ENCODE data around the gene PPP3CA. TPM values are rescaled to one million over a fixed set of nuclear protein-coding genes. Genes with fewer than 3 reads are reported as not detected.
"Not testable (repeated sequence)": the region's sequence is repeated elsewhere in the genome, so short reads cannot be mapped to it uniquely, and the experiment has no call there.

The PPP3CA gene
- total RNA-seq, 4 donors from 2014 or later: 32.7 to 45.1 (median 44.0) TPM

GRCh38 chr4:101183221-101183620 lies 164.1 kb downstream of the PPP3CA start:
- TF ChIP-seq CTCF (IDR thresholded peaks at IDR 0.05) (no peak), POLR2A (IDR thresholded peaks at IDR 0.05) (no peak), EP300 (IDR thresholded peaks at IDR 0.05) (no peak)
- Histone ChIP-seq H3K4me1 (peaks cover 0 to 32% (median 6%) of the 10 kb centered on the region in 4 donors), H3K27ac (no peak overlapping the region), H3K9me3 (no peaks in the 10 kb centered on the region), H3K4me3 (no peak overlapping the region), H3K36me3 (no peaks in the 10 kb centered on the region), H3K27me3 (no peaks in the 10 kb centered on the region)
- 89 to 94% methylated on average over 2 of the region's 2 CpGs for WGBS, 2 donors
- no peak for DNase-seq (ENCODE audit: low spot score in 2 of 2)

- 92 to 94% methylated on average over 4 of the region's 4 CpGs for WGBS, 2 donors
Measured at GRCh38 chr4:101182688-101183087, 164.6 kb downstream of the PPP3CA start.

GRCh38 chr4:101178731-101179130 lies 168.6 kb downstream of the PPP3CA start:
- peaks cover 0 to 29% (median 12%) of the 10 kb centered on the region in 4 donors for H3K4me1 ChIP-seq
- WGBS, 2 donors: 92 to 97% methylated on average over 2 of the region's 2 CpGs
- H3K27me3 ChIP-seq: no peaks in the 10 kb centered on the region
- no peak overlapping the region for H3K27ac ChIP-seq
- no peaks in the 10 kb centered on the region for H3K9me3 ChIP-seq
- no peak for DNase-seq (ENCODE audit: low spot score in 2 of 2)
- no peaks in the 10 kb centered on the region for H3K36me3 ChIP-seq
- H3K4me3 ChIP-seq: no peak overlapping the region
- no peak for TF ChIP-seq EP300 (IDR thresholded peaks at IDR 0.05)
- no peak for TF ChIP-seq POLR2A (IDR thresholded peaks at IDR 0.05)
- no peak for TF ChIP-seq CTCF (IDR thresholded peaks at IDR 0.05)

More at GRCh38 chr4:101182688-101183087, 164.6 kb downstream of the PPP3CA start:
- H3K4me3 ChIP-seq; H3K9me3 ChIP-seq; DNase-seq (ENCODE audit: low spot score in 2 of 2); H3K27ac ChIP-seq; H3K36me3 ChIP-seq; H3K27me3 ChIP-seq: not testable (repeated sequence)
- H3K4me1 ChIP-seq: peaks cover 0 to 27% (median 6%) of the 10 kb centered on the region in 4 donors

GRCh38 chr4:101177154-101177553 lies 170.2 kb downstream of the PPP3CA start:
- Histone ChIP-seq H3K36me3 (no peaks in the 10 kb centered on the region), H3K4me1 (peaks cover 0 to 37% (median 13%) of the 10 kb centered on the region in 4 donors), H3K27ac (peak overlapping the region in 1 of 4 donors; percentile 1), H3K27me3 (no peaks in the 10 kb centered on the region), H3K4me3 (no peak overlapping the region), H3K9me3 (no peaks in the 10 kb centered on the region)
- DNase-seq (ENCODE audit: low spot score in 2 of 2): no peak
- TF ChIP-seq EP300 (IDR thresholded peaks at IDR 0.05) (no peak), CTCF (IDR thresholded peaks at IDR 0.05) (no peak), POLR2A (IDR thresholded peaks at IDR 0.05) (no peak)
- 19 to 31% methylated on average over 1 of the region's 1 CpG for WGBS, 2 donors

- Histone ChIP-seq H3K27ac (peak overlapping the region in 2 of 4 donors; percentile 31 to 40), H3K4me1 (peaks cover 0 to 43% (median 13%) of the 10 kb centered on the region in 4 donors), H3K9me3 (no peaks in the 10 kb centered on the region), H3K27me3 (no peaks in the 10 kb centered on the region), H3K36me3 (no peaks in the 10 kb centered on the region), H3K4me3 (no peak overlapping the region)
- 50 to 51% methylated on average over 6 of the region's 6 CpGs for WGBS, 2 donors
- peak in 1 of 2 donors; percentile 53 for DNase-seq (ENCODE audit: low spot score in 2 of 2)
- TF ChIP-seq EP300 (IDR thresholded peaks at IDR 0.05): peak in 1 of 2 donors; percentile 38
- TF ChIP-seq CTCF (IDR thresholded peaks at IDR 0.05): no peak
- TF ChIP-seq POLR2A (IDR thresholded peaks at IDR 0.05): no peak
Measured at GRCh38 chr4:101175896-101176676, 171.2 kb downstream of the PPP3CA start.

All from tibial nerve (tissue), 4 donors.